IMR-90 (cell line): ENCODE data around the gene BCL11A. TPM values are rescaled to one million over a fixed set of nuclear protein-coding genes. Genes with fewer than 3 reads are reported as not detected.
A peak's percentile ranks its signal among the peaks of the same experiment; 100 is the strongest.

Experiments used
- ATAC-seq: fragments of 200-7000 bp; cut with Tn5 transposase; 2 replicates; pipeline ENCODE4 v1.9.1; 2020; ENCODE audit warnings: low read depth, mild to moderate bottlenecking, moderate library complexity
- BruUV-seq: library from RNA; stranded (reverse); fragments of 400-500 nt; replicated peaks from 2 replicates; lab custom pipeline; 2021; lab: Mats Ljungman, UMichigan
- CTCF ChIA-PET: fragments of 300-600 bp; formaldehyde crosslinking; extraction: SDS; loops from one replicate; lab custom pipeline; 2021; ENCODE audit warnings: antibody characterized with exemption; lab: Yijun Ruan, JAX
- POLR2A ChIA-PET: fragments of 300-600 bp; sonication (Branson Sonifier 250); formaldehyde crosslinking; loops from one replicate; lab custom pipeline; 2022; ENCODE audit warnings: antibody characterized with exemption; ENCODE audit not compliant: unreplicated experiment; lab: Charles Lee
- DNase-seq: peaks from one replicate; pipeline ENCODE4 v3.0.0; 2013
- H2AFZ ChIP-seq: replicated peaks from 2 replicates; pipeline ENCODE3; 2013; ENCODE audit warnings: low read length, mild to moderate bottlenecking; ENCODE audit not compliant: poor library complexity
- H2AK5ac ChIP-seq: 2 replicates; pipeline ENCODE4 v1.6.1; 2013; ENCODE audit warnings: low read depth, low read length, inconsistent platforms
- H2AK9ac ChIP-seq: replicated peaks from 2 replicates; pipeline ENCODE3; 2013; ENCODE audit warnings: mild to moderate bottlenecking, low read depth, low read length, moderate library complexity; ENCODE audit not compliant: poor library complexity
- H2BK120ac ChIP-seq: 2 replicates; pipeline ENCODE4 v1.6.1; 2013; ENCODE audit warnings: low read depth, low read length, inconsistent platforms
- H2BK15ac ChIP-seq: 3 replicates; pipeline ENCODE4 v1.6.1; 2013; ENCODE audit warnings: low read depth, low read length, inconsistent platforms
- H2BK20ac ChIP-seq: 2 replicates; pipeline ENCODE4 v1.6.1; 2013; ENCODE audit warnings: low read depth, mild to moderate bottlenecking, inconsistent platforms, low read length, moderate library complexity
- H2BK5ac ChIP-seq: 2 replicates; pipeline ENCODE4 v1.6.1; 2013; ENCODE audit warnings: mild to moderate bottlenecking, low read depth, low read length, inconsistent platforms; ENCODE audit not compliant: poor library complexity, severe bottlenecking
- H3K14ac ChIP-seq: replicated peaks from 2 replicates; pipeline ENCODE4 v1.6.1; 2013; ENCODE audit warnings: low read depth, low read length, inconsistent platforms
- H3K18ac ChIP-seq: 2 replicates; pipeline ENCODE4 v1.6.1; 2013; ENCODE audit warnings: low read depth, low read length, control low read depth
- H3K23ac ChIP-seq: 2 replicates; pipeline ENCODE4 v1.6.1; 2013; ENCODE audit warnings: low read depth, low read length, inconsistent platforms
- H3K27ac ChIP-seq: 2 replicates; pipeline ENCODE4 v1.5.1; 2013; ENCODE audit warnings: mild to moderate bottlenecking, control low read depth, low read length; ENCODE audit not compliant: insufficient read depth
- H3K27me3 ChIP-seq: 2 replicates; pipeline ENCODE4 v1.6.1; 2013; ENCODE audit warnings: low read length; ENCODE audit not compliant: control insufficient read depth, insufficient read depth
- H3K36me3 ChIP-seq: 2 replicates; pipeline ENCODE4 v1.6.1; 2013; ENCODE audit warnings: low read length, mixed read lengths; ENCODE audit not compliant: control insufficient read depth, insufficient read depth
- H3K4ac ChIP-seq: 2 replicates; pipeline ENCODE4 v1.6.1; 2013; ENCODE audit warnings: low read depth, low read length, inconsistent platforms
- H3K4me1 ChIP-seq: 2 replicates; pipeline ENCODE4 v1.6.1; 2013; ENCODE audit warnings: low read length, mixed read lengths; ENCODE audit not compliant: control insufficient read depth, insufficient read depth
- H3K4me2 ChIP-seq: 2 replicates; pipeline ENCODE4 v1.6.1; 2013; ENCODE audit warnings: low read depth, mild to moderate bottlenecking, control low read depth, low read length, moderate library complexity
- H3K4me3 ChIP-seq: 2 replicates; pipeline ENCODE4 v1.5.1; 2013; ENCODE audit warnings: low read depth, mild to moderate bottlenecking, control low read depth, low read length, moderate library complexity; ENCODE audit not compliant: insufficient read depth
- H3K56ac ChIP-seq: 2 replicates; pipeline ENCODE4 v1.6.1; 2013; ENCODE audit warnings: low read length, inconsistent platforms; ENCODE audit not compliant: insufficient read depth; ENCODE audit errors: extremely low read depth
- H3K79me1 ChIP-seq, 2 experiments: 2 replicates each; pipeline ENCODE4 v1.6.1; 2013; ENCODE audit warnings: low read length in 2 of 2, inconsistent platforms in 1 of 2, low read depth in 1 of 2
- H3K9ac ChIP-seq: 2 replicates; pipeline ENCODE4 v1.6.1; 2013; ENCODE audit warnings: low read depth, low read length, control low read depth
- H3K9me1 ChIP-seq: 2 replicates; pipeline ENCODE4 v1.6.1; 2013; ENCODE audit warnings: low read length, inconsistent platforms; ENCODE audit not compliant: insufficient read depth
- H3K9me3 ChIP-seq: 2 replicates; pipeline ENCODE4 v1.6.1; 2013; ENCODE audit warnings: low read length; ENCODE audit not compliant: control insufficient read depth, insufficient read depth
- H4K20me1 ChIP-seq: 2 replicates; pipeline ENCODE4 v1.6.1; 2013; ENCODE audit warnings: low read length, inconsistent platforms; ENCODE audit not compliant: insufficient read depth
- H4K5ac ChIP-seq: 2 replicates; pipeline ENCODE4 v1.6.1; 2013; ENCODE audit warnings: mild to moderate bottlenecking, low read depth, low read length, control low read depth
- H4K8ac ChIP-seq, 2 experiments: 2 replicates each; pipeline ENCODE4 v1.6.1; 2013; ENCODE audit warnings: low read depth in 2 of 2, low read length in 2 of 2, control low read depth in 1 of 2, inconsistent platforms in 1 of 2
- H4K91ac ChIP-seq: 2 replicates; pipeline ENCODE4 v1.6.1; 2013; ENCODE audit warnings: low read depth, low read length, inconsistent platforms; ENCODE audit not compliant: insufficient read depth
- BHLHE40 ChIP-seq: fragments of 150-350 bp; IDR thresholded peaks from 2 replicates; pipeline ENCODE4 v1.6.1; 2016; ENCODE audit warnings: mild to moderate bottlenecking, low read depth, low read length
- CEBPB ChIP-seq: IDR thresholded peaks from 2 replicates; pipeline ENCODE4 v1.6.1; 2012; ENCODE audit warnings: low read depth, low read length, improper control_type of control experiment
- FOS ChIP-seq: fragments of 150-350 bp; IDR thresholded peaks from 2 replicates; pipeline ENCODE4 v1.6.1; 2016; ENCODE audit warnings: low read depth, low read length
- MAZ ChIP-seq: IDR thresholded peaks from 2 replicates; pipeline ENCODE4 v1.6.1; 2012; ENCODE audit warnings: low read depth, mild to moderate bottlenecking, low read length, improper control_type of control experiment, moderate library complexity, borderline replicate concordance
- MXI1 ChIP-seq: IDR thresholded peaks from 2 replicates; pipeline ENCODE4 v1.6.1; 2012; ENCODE audit warnings: low read depth, mild to moderate bottlenecking, low read length, moderate library complexity, borderline replicate concordance
- NFE2L2 ChIP-seq: fragments of 150-350 bp; IDR thresholded peaks from 2 replicates; pipeline ENCODE4 v1.6.1; 2016; ENCODE audit warnings: low read depth, mild to moderate bottlenecking, low read length
- POLR2A ChIP-seq: IDR thresholded peaks from 2 replicates; pipeline ENCODE4 v1.6.1; 2012; ENCODE audit warnings: mild to moderate bottlenecking, low read depth, low read length
- RAD21 ChIP-seq: IDR thresholded peaks from 2 replicates; pipeline ENCODE4 v1.6.1; 2012; ENCODE audit warnings: low read length, improper control_type of control experiment
- RFX5 ChIP-seq: IDR thresholded peaks from 2 replicates; pipeline ENCODE4 v1.8.0; 2012; ENCODE audit warnings: low read depth, mild to moderate bottlenecking, low read length, moderate library complexity
- SMC3 ChIP-seq: fragments of 150-350 bp; IDR thresholded peaks from 2 replicates; pipeline ENCODE4 v1.6.1; 2016; ENCODE audit warnings: low read depth, mild to moderate bottlenecking, antibody characterized with exemption, low read length, moderate library complexity
- USF2 ChIP-seq: fragments of 150-350 bp; IDR thresholded peaks from 2 replicates; pipeline ENCODE4 v1.6.1; 2017; ENCODE audit warnings: mild to moderate bottlenecking, antibody characterized with exemption, low read length, low read depth
- WGBS, 2 experiments: methylation state at CpG; one replicate each; pipeline versions ENCODE4 v1.1.5 to v1.1.7; 2013; ENCODE audit warnings: missing lambda C conversion rate in 2 of 2; ENCODE audit not compliant: insufficient read length in 1 of 2; ENCODE audit errors: extremely low coverage in 2 of 2; 5-methylcytosine and 5-hydroxymethylcytosine counted together
- dilution Hi-C: fragments of 300-500 bp; cut with HindIII; formaldehyde crosslinking; loops from one replicate; pipeline ENCODE4 v1.14.3; 2018; ENCODE audit warnings: low sequenced_read_pairs; ENCODE audit not compliant: unreplicated experiment
- in situ Hi-C: fragments of 300-500 bp; cut with MboI; formaldehyde crosslinking; loops from 3 replicates; pipeline ENCODE4 v1.14.3; 2019; ENCODE audit warnings: low sequenced_read_pairs, inconsistent platforms, mixed read lengths
- intact Hi-C: fragments of 100-400 bp; cut with micrococcal nuclease; formaldehyde crosslinking; loops from 2 replicates; pipeline ENCODE4 v1.10.0; 2022
- polyA plus RNA-seq, 3 experiments: library from polyadenylated mRNA; depleted of rRNA; stranded (reverse); fragments of >200 nt; gene quantifications; 2 replicates each; pipeline ENCODE4 v1.2.3, GENCODE V29; 2012; ENCODE audit warnings: low replicate concordance in 1 of 3
- total RNA-seq: library from RNA; depleted of rRNA; stranded (reverse); fragments of >200 nt; gene quantifications from 2 replicates; pipeline ENCODE4 v1.2.3, GENCODE V29; 2012
- TF ChIP-seq, protein P1 (sequence below): fragments of 150-350 bp; IDR thresholded peaks from 2 replicates; pipeline ENCODE4 v1.6.1; 2016; ENCODE audit warnings: low read depth, mild to moderate bottlenecking, low read length, moderate library complexity, borderline replicate concordance
- TF ChIP-seq, protein P2 (sequence below): conservative IDR thresholded peaks from 2 replicates; pipeline ENCODE4 v1.5.1; 2012; ENCODE audit warnings: mild to moderate bottlenecking, low read depth, low read length, improper control_type of control experiment

BCL11A gene
- total and polyA plus RNA-seq, 2 of the 4 experiments (the other 2 are of a cell fraction), result 1.0 to 1.1 TPM

DNA sequence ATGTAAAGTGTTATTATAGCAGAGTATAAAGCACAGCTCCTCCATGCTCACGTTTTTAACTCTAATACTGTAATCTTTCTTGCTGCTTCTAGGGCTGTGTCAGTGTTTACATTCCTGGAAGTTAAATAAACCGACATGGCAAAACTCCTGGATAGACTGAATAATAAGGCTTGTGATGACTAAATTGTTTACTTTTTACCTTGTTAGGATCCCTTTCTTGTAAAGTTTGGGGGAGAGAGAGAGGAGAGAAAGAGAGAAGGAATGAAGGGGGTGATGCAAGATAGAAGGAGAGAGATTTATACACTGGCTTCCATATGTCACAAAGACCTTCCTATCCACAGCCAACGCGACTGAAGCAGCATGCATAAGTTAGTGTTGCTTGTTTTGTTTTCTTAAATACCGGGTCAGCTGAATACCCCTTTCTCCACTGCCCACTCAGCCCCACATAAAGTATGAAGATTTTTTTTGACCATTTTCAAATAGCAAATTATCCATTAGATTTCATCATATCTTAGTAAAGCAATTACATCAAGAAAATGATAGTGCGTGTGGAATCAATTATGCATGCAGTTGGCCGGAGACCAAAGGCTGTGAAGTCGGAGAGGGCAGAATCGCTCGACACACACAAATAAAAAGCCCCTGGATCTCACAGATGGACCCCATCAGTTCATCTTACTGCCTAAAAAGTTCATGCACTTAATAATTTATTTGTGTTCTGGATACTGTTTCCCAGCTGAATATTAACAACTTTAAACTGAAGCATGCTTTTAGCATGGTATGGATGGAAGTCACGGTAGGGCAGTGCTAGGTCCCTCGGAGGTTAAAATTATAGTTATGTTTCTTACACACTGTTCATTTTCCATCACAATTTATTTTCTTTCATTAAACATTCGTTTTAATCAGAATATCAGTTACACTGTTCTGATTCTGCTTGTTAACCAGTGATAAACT lies 20.1 kb downstream of the BCL11A start:
- H3K36me3 ChIP-seq, result no peaks in the 10 kb centered on the region
- no CpG with 5 or more reads among the region's 13 CpGs for WGBS, 2 experiments
- H3K9me3 ChIP-seq, result no peaks in the 10 kb centered on the region
- no peaks in the 10 kb centered on the region for H3K9me1 ChIP-seq
- POLR2A ChIA-PET, result no interaction called here
- H2BK5ac ChIP-seq, result no peak overlapping the region
- H3K18ac ChIP-seq, result no peak overlapping the region
- peak overlapping the region; percentile 5; the same call in 1 of the 2 replicates for H4K91ac ChIP-seq
- peaks cover 28% of the 10 kb centered on the region for H3K27me3 ChIP-seq
- intact Hi-C loops, result loop anchor here (1.0 kb wide), 1 partner anchor 17 kb away; no protein-coding TSS in a partner anchor
- H2AFZ ChIP-seq, result no peak overlapping the region
- H2AK5ac ChIP-seq, result no peak overlapping the region
- peak overlapping the region; percentile 11; the same call in 1 of the 2 replicates for H2BK20ac ChIP-seq
- CTCF ChIA-PET, result interaction anchor here (0.8 kb wide), 1 partner anchor 873 kb away, joined by 3 read pairs; no protein-coding TSS in a partner anchor
- H3K79me1 ChIP-seq, result no peaks in the 10 kb centered on the region
- H3K14ac ChIP-seq, result 0 out of 2 replicates have a peak overlapping the region, but pooled peaks have one; percentile 45
- TF ChIP-seq, protein P1, sequence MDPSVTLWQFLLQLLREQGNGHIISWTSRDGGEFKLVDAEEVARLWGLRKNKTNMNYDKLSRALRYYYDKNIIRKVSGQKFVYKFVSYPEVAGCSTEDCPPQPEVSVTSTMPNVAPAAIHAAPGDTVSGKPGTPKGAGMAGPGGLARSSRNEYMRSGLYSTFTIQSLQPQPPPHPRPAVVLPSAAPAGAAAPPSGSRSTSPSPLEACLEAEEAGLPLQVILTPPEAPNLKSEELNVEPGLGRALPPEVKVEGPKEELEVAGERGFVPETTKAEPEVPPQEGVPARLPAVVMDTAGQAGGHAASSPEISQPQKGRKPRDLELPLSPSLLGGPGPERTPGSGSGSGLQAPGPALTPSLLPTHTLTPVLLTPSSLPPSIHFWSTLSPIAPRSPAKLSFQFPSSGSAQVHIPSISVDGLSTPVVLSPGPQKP, result no peak
- TF ChIP-seq MAZ (no peak), RAD21 (no peak), USF2 (no peak), SMC3 (no peak), CEBPB (peak; percentile 65), POLR2A (no peak), NFE2L2 (no peak), MXI1 (no peak), BHLHE40 (peak; percentile 98), FOS (peak; percentile 43), RFX5 (no peak)
- TF ChIP-seq, protein P2, sequence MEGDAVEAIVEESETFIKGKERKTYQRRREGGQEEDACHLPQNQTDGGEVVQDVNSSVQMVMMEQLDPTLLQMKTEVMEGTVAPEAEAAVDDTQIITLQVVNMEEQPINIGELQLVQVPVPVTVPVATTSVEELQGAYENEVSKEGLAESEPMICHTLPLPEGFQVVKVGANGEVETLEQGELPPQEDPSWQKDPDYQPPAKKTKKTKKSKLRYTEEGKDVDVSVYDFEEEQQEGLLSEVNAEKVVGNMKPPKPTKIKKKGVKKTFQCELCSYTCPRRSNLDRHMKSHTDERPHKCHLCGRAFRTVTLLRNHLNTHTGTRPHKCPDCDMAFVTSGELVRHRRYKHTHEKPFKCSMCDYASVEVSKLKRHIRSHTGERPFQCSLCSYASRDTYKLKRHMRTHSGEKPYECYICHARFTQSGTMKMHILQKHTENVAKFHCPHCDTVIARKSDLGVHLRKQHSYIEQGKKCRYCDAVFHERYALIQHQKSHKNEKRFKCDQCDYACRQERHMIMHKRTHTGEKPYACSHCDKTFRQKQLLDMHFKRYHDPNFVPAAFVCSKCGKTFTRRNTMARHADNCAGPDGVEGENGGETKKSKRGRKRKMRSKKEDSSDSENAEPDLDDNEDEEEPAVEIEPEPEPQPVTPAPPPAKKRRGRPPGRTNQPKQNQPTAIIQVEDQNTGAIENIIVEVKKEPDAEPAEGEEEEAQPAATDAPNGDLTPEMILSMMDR, result no peak
- H3K27ac ChIP-seq, result peak overlapping the region; percentile 72; the same call in 1 of the 2 replicates
- H3K4me3 ChIP-seq, result no peak overlapping the region
- peak overlapping the region; percentile 65 for H3K4me2 ChIP-seq
- no peak overlapping the region for H3K56ac ChIP-seq
- 0 out of 4 replicates have a peak overlapping the region, but pooled peaks of 1 of the 2 experiments have one; percentile 38 for H4K8ac ChIP-seq
- ATAC-seq, result peak; percentile 94
- no peak overlapping the region for H3K9ac ChIP-seq
- H2BK120ac ChIP-seq, result peak overlapping the region; percentile 35
- no TSS peak for BruUV-seq
- no peak overlapping the region for H2AK9ac ChIP-seq
- H4K5ac ChIP-seq, result no peak overlapping the region
- H4K20me1 ChIP-seq, result no peaks in the 10 kb centered on the region
- peak; percentile 89 for DNase-seq
- in situ Hi-C loops, result no loop called here
- dilution Hi-C loops, result no loop called here
- H2BK15ac ChIP-seq, result no peak overlapping the region
- no peak overlapping the region for H3K23ac ChIP-seq
- 0 out of 2 replicates have a peak overlapping the region, but pooled peaks have one; percentile 28 for H3K4ac ChIP-seq
- H3K4me1 ChIP-seq, result peaks cover 4% of the 10 kb centered on the region; the same call in 1 of the 2 replicates
